DMS 273 (cell line): ENCODE data around the gene GCSH.

ENCODE experiments used
- DNase-seq: peaks from one replicate; lab custom pipeline; 2025; ENCODE audit not compliant: unreplicated experiment; lab: John Stamatoyannopoulos, UW

GCSH gene

DNA sequence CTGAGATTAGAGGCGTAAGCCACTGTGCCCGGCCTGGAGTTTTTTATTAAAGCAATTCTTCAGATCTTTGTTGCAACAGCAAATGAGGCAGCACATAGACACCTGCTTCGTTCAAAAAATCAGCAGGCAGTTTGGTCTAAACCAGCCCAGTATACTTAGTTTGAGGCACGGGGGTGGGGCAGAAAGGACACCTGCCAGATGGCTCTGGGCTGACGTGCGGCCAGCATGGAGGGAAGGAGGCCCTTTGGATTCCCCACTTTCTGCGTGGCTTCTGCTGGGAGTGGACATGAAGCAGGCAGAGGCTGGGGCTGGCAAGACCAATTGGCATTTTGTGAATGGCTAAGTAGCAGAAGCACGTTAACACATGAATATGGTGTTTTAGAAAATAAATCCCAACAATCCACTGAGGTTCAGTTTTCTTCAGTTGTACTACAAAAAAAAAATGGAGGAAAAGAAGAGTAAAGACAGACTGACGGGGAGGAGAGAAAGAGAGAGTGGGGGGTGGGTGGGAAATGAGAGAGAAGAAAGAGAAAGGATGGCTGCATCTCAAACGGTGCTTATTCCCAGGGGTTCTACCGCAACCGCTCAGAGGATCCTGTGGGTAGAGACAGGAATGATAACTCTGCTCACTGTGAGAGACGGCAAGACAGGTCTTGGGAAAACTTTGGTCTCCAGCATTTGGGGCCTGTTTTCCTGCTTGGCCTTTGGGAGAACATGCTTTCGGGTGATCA lies 35.5 kb downstream of the GCSH start:
- DNase-seq, result peak; percentile 5

DNA sequence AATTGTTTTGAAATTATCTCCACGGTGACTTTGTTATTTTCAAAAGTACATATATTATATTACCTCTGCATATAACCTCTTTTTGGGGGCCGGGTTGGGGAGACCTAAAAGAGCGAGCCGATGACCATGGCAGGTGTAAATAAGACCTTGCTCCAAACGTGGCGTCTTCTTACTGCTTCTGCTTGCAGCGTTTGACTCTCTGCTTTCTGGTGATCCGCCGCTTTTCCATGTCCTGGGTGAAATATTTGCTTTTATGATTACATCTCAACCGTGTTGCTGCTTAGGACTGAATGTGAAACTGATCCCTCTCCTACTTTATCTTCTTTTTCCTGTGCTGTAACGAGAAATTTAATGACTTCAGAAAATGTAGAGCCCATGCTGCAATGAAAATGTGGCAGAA lies 42.4 kb downstream of the GCSH start:
- DNase-seq, result no peak

DNA sequence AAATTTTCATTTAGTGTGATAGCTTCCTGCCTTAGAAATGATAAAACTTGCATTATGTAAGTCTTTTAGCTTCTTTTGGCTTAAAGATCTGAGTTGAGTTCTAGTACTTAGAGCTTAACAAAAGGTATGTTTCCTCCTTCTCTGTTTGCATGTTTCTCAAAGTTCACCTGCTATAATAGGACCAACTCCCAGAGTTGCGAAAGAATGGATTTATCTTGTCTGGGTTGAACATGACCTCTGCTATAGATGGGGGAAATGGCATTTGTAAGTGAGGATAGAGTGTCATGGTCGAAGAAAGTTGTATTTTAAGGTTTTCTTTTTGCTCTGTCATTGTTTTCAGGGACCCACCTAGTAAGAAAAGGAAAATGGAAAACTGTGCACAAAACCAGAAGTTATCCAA lies 53.4 kb downstream of the GCSH start:
- no peak for DNase-seq

DNA sequence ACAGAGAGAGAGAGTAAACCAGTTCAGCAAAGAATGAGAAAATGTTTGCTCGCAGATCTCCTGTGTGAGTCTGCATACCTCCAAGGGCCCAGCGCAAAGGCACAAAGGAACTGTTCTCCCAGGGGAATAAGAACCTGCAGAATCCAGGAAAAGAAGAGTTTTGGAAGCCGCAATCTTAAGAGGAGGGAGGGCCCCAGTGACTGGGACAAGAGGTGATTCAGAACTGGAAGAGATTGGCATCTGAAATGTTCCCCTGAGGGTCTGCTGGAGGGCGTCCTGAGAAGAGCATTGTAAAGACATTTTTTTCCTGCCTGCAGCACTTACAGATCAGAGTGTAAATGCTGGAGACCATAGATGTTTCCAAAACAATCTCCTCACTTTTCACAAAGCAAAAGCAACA lies 54.5 kb downstream of the GCSH start:
- no peak for DNase-seq

DNA sequence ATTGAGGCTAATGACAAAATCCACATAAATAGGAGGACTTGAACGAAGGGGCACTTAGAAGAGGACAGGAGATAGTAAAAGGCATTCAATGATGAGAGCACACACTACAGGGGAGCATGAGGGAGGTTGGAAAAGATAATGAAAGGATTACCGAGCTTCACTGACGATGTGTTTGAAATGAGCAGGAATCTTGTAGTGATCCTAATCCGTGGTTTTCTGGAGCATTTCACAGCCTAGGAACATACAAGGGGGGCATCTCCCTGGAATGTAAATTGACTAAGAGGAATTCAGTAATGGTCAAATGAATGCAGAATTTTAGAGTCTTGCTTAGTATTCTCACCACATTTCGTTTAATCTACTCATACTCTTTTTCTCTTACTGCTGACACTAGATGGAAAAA lies 55.4 kb downstream of the GCSH start:
- DNase-seq, result no peak

DNA sequence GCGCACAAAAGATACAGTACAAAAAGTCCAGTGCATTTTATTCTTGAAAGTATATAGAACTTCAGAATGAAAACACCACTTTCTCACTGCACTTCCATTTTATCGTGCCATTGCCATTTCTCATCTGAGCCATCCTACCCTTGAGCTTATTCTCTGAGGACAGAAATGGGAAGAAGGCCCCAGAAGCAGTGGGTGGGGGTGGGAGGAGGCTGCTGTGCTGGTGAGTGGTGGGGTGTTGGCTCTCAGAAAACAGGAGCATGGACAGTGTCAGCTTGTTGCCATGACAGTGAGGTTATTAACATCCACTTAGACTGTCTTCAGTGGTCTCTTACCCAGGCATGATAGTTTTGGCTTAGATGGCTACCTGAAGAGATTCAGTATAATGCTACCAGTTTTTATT lies 56.1 kb downstream of the GCSH start:
- no peak for DNase-seq

DNA sequence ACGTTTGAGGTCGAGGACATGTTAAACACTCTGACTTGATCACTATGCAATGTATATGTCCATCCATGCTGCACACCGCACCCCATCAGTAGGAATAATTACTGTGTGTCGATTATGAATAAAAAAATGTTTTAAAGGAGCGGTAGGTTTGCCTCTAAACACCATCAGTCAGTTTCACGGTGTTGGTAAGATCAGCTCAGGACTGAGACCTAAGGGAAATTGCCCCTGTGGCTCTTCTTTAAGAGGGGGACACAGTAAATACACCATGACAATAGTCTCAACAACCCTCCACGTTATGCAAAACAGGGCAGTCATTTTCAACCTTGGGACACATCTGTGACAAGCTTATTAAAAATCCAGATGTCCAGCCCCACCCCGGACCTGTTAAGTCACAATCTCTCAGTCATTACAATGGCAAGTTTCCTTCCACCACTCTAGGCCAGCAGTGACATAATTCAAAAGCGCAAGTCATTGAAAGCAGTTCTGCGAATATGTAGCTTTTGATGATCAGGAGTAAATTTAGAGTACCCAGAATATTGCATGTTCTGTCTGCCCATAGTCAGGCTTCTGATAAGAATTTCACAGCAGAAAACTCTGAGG lies 59.3 kb downstream of the GCSH start:
- peak; percentile 29 for DNase-seq

DNA sequence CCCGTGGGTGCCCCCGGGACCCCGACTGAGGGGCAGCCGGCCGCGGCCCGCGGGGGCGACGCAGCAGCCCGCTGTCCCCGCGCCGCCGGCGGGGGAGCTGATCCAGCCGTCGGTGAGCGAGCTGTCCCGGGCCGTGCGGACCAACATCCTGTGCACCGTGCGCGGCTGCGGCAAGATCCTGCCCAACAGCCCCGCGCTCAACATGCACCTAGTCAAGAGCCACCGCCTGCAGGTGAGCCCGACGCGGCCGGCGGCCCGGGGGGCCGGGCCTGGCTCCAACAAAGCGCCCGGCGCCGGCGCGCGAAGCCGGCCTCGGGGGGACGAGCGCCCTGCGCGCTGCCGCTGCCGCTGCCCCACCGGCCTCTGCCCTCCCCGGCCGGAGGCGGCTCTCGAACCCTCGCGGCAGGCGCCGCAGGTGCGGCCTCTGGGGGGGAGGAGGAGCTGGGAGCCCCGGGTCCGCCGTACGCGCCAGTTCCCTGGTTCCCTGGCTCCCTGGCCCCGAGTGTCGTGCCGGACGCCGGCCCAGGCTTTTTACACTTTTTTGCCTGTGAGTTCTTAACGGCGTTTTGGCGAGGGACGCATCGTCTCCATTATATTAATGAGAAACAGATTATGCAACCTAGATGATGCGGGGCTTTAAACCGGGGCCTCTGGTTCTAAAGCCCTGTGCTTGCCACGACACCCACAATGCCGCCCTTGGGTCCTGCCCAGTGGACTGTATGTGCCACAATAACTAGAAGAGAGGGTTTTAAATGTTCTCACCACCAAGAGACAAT lies 60.0 kb downstream of the GCSH start:
- peak; percentile 72 for DNase-seq

DNA sequence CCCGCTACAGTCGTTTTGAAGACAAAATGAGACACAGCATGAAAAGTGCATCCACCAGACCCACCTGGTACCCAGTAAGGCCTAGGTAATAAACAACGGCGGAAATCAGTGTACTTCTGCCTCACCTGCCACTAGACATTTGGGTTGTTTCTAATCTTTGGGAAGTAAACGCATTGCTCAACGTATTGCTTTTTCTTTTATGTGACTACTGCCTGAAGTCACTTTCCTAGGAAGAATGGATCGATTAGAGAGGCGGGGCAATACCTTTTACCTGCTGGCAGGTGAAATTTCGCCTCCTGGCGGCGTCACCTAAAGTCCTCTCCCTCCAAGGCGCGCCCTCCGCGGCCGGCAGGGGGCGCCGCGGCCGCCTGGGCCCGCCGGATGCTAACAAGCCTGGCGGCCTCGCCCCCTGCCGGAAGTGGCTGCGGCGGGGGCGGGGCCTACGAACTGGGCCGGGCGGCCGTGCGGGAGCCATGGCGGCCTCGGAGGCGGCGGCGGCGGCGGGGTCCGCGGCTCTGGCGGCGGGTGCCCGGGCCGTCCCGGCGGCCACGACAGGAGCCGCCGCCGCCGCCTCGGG lies 60.7 kb downstream of the GCSH start, which contains the start of gene ATMIN:
TSS of gene ATMIN (plus strand) at position 445 of the 577 bp plus-strand sequence. CDS start at position 474, 29 bp downstream.
- peak; percentile 97 for DNase-seq
